Measurements from ENCODE around the gene GPR137. TPM values are rescaled to one million over a fixed set of nuclear protein-coding genes. Genes with fewer than 3 reads are reported as not detected.

The GPR137 gene
- total and polyA plus RNA-seq, 9 of the 15 experiments (the other 6 are each of a cell fraction or from before 2014, with no cell fraction given) = 0.32 to 26.7 (median 10.7) TPM

GRCh38 chr11:64249563-64250414 lies 35.9 kb upstream of the GPR137 start:
- Histone ChIP-seq H3K4me3 (no peak overlapping the region), H3K9me1 (ENCODE audit: control insufficient read depth, insufficient read depth, low read length) (no peaks in the 10 kb centered on the region), H2AFZ (ENCODE audit: low read depth, low read length) (no peak overlapping the region), H3K4me1 (replicated peaks in 1 of 2; ENCODE audit: control insufficient read depth in 2 of 2, insufficient read depth in 2 of 2, low read length in 2 of 2) (peaks cover 30 to 89% of the 10 kb centered on the region in 2 experiments), H3K9ac (ENCODE audit: insufficient read depth in 1 of 2, low read depth in 2 of 2, low read length in 2 of 2) (peak overlapping the region in 1 of 2 experiments; percentile 95; a peak in 2 of 4 replicates), H3K36me3 (ENCODE audit: control insufficient read depth, insufficient read depth, low read length) (peaks cover 32% of the 10 kb centered on the region; the same call in 1 of the 3 replicates), H3K79me2 (ENCODE audit: control insufficient read depth, insufficient read depth, low read length) (peaks cover 43% of the 10 kb centered on the region), H3K27ac (ENCODE audit: extremely low read depth, low read depth, low read length) (no peak overlapping the region; the same call in 2 of the 3 replicates), H3K4me2 (ENCODE audit: insufficient read depth, low read length) (no peak overlapping the region), H4K20me1 (replicated peaks; ENCODE audit: control insufficient read depth, insufficient read depth, low read length) (peaks cover 7% of the 10 kb centered on the region), H3K9me3 (replicated peaks; ENCODE audit: control insufficient read depth, insufficient read depth, low read depth, low read length) (no peaks in the 10 kb centered on the region), H3K27me3 (ENCODE audit: control insufficient read depth in 2 of 2, insufficient read depth in 2 of 2, low read length in 2 of 2) (no peaks in the 10 kb centered on the region)
- FAIRE-seq = peak; percentile 19
- DNase-seq (ENCODE audit: extremely low read depth in 1 of 4, low spot score in 3 of 4) = peak in 1 of 4 experiments; percentile 32
- in situ Hi-C loops (cut with MboI) = no loop called here
- BruUV-seq (replicated peaks) = no TSS peak
- CTCF ChIA-PET (ENCODE audit: low intra/inter-chr PET ratio) = no interaction called here
- POLR2A ChIA-PET = interaction anchor here (0.5 to 7.8 kb wide), 7 partner anchors 8 to 613 kb away, joined by 3 to 58 read pairs (median 3); partner anchors contain the start of gene FERMT3
- no peak for ATAC-seq
- intact Hi-C loops (cut with micrococcal nuclease) = loop anchor here (10.0 kb wide), 1 partner anchor 55 kb away; the partner anchor contains the start of genes CATSPERZ and ESRRA
- 51% methylated on average over 6 of the region's 8 CpGs for WGBS (ENCODE audit: insufficient coverage, low coverage, missing lambda C conversion rate)
- TF ChIP-seq ZBTB17 (CRISPR knock-in tag; IDR thresholded peaks at IDR 0.05) (no peak), GATAD2B (IDR thresholded peaks at IDR 0.05; ENCODE audit: borderline replicate concordance) (no peak), HMGXB4 (CRISPR knock-in tag; IDR thresholded peaks at IDR 0.05) (no peak), ZNF586 (CRISPR knock-in tag; conservative IDR thresholded peaks at IDR 0.05) (no peak), ZNF3 (CRISPR knock-in tag; IDR thresholded peaks at IDR 0.05) (no peak), ETV5 (CRISPR knock-in tag; IDR thresholded peaks at IDR 0.05; ENCODE audit: low read depth) (no peak), SPI1 (IDR thresholded peaks at IDR 0.05; ENCODE audit: borderline replicate concordance, low read depth, low read length) (no peak), PYGO2 (tag; IDR thresholded peaks at IDR 0.05) (no peak), PHF20 (IDR thresholded peaks at IDR 0.05; ENCODE audit: partially characterized antibody) (peak; percentile 14), STAT5A (IDR thresholded peaks at IDR 0.05; ENCODE audit: borderline replicate concordance, low read length) (no peak), E2F3 (CRISPR knock-in tag; IDR thresholded peaks at IDR 0.05) (no peak)
- TF ChIP-seq, protein P1, sequence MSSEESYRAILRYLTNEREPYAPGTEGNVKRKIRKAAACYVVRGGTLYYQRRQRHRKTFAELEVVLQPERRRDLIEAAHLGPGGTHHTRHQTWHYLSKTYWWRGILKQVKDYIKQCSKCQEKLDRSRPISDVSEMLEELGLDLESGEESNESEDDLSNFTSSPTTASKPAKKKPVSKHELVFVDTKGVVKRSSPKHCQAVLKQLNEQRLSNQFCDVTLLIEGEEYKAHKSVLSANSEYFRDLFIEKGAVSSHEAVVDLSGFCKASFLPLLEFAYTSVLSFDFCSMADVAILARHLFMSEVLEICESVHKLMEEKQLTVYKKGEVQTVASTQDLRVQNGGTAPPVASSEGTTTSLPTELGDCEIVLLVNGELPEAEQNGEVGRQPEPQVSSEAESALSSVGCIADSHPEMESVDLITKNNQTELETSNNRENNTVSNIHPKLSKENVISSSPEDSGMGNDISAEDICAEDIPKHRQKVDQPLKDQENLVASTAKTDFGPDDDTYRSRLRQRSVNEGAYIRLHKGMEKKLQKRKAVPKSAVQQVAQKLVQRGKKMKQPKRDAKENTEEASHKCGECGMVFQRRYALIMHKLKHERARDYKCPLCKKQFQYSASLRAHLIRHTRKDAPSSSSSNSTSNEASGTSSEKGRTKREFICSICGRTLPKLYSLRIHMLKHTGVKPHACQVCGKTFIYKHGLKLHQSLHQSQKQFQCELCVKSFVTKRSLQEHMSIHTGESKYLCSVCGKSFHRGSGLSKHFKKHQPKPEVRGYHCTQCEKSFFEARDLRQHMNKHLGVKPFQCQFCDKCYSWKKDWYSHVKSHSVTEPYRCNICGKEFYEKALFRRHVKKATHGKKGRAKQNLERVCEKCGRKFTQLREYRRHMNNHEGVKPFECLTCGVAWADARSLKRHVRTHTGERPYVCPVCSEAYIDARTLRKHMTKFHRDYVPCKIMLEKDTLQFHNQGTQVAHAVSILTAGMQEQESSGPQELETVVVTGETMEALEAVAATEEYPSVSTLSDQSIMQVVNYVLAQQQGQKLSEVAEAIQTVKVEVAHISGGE (CRISPR knock-in tag; IDR thresholded peaks at IDR 0.05) = no peak
- TF ChIP-seq, protein P2, sequence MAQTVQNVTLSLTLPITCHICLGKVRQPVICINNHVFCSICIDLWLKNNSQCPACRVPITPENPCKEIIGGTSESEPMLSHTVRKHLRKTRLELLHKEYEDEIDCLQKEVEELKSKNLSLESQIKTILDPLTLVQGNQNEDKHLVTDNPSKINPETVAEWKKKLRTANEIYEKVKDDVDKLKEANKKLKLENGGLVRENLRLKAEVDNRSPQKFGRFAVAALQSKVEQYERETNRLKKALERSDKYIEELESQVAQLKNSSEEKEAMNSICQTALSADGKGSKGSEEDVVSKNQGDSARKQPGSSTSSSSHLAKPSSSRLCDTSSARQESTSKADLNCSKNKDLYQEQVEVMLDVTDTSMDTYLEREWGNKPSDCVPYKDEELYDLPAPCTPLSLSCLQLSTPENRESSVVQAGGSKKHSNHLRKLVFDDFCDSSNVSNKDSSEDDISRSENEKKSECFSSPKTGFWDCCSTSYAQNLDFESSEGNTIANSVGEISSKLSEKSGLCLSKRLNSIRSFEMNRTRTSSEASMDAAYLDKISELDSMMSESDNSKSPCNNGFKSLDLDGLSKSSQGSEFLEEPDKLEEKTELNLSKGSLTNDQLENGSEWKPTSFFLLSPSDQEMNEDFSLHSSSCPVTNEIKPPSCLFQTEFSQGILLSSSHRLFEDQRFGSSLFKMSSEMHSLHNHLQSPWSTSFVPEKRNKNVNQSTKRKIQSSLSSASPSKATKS (CRISPR knock-in tag; IDR thresholded peaks at IDR 0.05) = no peak
